Body of pancreas (tissue), 4 donors: ENCODE data around the gene RPS6KA2.

Source experiments
- POLR2A ChIP-seq, 3 donors: fragments of 450-650 bp; IDR thresholded peaks; one replicate each; pipeline ENCODE4 v1.6.1; 2016; ENCODE audit warnings: antibody characterized with exemption in 3 of 3, mild to moderate bottlenecking in 2 of 3
- TF ChIP-seq, protein P1 (sequence below), 7 experiments: fragments of 450-650 bp in 4 of 7; fragments of 200-600 bp in 3 of 7; sonication (generic) in 3 of 7; IDR thresholded peaks; one replicate each; pipeline ENCODE4 v1.5.1; 2016 to 2019; ENCODE audit warnings: antibody characterized with exemption in 7 of 7

DNA sequence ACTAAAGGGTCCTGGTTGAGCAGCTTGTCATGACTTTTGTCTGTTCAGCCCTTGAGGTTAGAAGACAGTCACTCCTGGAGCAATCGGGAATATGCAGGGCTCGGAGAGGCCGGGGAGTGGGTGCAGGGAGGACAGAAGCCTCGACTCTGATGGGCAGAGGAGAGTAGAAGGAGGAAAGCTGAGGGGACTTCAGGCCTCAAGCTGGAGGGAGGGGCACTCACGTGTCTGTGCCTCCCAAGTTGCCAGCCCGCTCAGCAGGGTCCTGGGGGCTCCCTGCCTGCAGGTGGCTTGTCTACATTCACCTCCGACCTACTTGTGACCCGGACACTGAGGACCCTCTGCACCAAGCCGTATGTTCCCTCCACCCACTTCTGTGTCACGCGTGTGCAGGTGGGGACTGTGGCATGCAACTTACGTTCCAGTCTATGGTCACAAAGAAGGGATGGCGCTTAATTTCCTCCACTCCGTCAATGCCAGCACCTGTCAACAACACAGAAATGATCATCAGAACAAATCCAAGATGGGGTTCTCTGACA, 157.6 kb downstream of the RPS6KA2 start:
- no peak for TF ChIP-seq POLR2A (IDR thresholded peaks at IDR 0.05)
- TF ChIP-seq, protein P1, sequence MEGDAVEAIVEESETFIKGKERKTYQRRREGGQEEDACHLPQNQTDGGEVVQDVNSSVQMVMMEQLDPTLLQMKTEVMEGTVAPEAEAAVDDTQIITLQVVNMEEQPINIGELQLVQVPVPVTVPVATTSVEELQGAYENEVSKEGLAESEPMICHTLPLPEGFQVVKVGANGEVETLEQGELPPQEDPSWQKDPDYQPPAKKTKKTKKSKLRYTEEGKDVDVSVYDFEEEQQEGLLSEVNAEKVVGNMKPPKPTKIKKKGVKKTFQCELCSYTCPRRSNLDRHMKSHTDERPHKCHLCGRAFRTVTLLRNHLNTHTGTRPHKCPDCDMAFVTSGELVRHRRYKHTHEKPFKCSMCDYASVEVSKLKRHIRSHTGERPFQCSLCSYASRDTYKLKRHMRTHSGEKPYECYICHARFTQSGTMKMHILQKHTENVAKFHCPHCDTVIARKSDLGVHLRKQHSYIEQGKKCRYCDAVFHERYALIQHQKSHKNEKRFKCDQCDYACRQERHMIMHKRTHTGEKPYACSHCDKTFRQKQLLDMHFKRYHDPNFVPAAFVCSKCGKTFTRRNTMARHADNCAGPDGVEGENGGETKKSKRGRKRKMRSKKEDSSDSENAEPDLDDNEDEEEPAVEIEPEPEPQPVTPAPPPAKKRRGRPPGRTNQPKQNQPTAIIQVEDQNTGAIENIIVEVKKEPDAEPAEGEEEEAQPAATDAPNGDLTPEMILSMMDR (IDR thresholded peaks at IDR 0.05): no peak
